ENCODE measurements around the gene LAMB2.

DNA sequence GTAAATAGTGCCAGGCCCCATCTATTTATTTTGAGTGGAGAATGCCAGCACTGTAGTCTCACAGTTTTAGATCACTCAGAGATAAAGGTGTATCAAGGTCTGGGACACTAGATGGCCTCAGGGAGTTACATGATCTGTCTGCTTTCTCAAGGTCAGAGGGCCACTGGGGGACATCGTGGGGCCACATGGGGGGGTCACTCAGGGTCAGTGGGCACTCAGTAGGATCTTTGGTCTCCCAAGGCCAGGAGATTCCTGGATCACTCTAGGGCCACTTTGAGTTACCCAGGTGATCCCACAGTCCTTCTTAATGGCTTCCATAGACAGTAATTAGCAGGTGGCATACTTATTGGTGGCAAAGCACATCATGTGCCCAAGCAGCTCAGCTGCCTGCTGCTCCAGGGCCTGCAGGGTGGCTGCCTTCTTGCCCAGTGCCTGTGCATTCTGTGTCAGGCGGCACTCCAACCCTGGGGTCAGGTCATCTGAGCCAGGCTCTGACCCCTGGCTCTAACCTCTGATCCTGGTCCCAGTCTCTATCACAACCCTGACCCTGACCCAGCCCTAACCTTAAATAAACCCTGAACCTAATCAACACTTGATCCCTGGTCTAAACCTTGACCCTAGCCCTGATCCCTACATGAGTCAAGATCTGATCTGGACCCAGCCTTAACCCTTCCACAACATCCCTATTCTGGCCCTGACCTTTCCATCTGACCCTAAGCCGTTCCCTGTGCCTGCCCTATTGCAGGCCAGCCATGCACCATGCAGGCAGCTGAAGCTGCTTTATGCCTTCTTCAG is 1.8 kb upstream of the LAMB2 start:
- TF ChIP-seq POLR2AphosphoS5 (IDR thresholded peaks at IDR 0.05) (no peak), EP300 (IDR thresholded peaks at IDR 0.05) (no peak)
- TF ChIP-seq, protein P1, sequence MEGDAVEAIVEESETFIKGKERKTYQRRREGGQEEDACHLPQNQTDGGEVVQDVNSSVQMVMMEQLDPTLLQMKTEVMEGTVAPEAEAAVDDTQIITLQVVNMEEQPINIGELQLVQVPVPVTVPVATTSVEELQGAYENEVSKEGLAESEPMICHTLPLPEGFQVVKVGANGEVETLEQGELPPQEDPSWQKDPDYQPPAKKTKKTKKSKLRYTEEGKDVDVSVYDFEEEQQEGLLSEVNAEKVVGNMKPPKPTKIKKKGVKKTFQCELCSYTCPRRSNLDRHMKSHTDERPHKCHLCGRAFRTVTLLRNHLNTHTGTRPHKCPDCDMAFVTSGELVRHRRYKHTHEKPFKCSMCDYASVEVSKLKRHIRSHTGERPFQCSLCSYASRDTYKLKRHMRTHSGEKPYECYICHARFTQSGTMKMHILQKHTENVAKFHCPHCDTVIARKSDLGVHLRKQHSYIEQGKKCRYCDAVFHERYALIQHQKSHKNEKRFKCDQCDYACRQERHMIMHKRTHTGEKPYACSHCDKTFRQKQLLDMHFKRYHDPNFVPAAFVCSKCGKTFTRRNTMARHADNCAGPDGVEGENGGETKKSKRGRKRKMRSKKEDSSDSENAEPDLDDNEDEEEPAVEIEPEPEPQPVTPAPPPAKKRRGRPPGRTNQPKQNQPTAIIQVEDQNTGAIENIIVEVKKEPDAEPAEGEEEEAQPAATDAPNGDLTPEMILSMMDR (IDR thresholded peaks at IDR 0.05), result no peak
